Right lobe of liver (tissue), 6 donors: ENCODE results near the gene CXCL6. TPM values are rescaled to one million over a fixed set of nuclear protein-coding genes. Genes with fewer than 3 reads are reported as not detected.

Experiments used
- ATAC-seq, 4 donors: fragments of 200-7000 bp; cut with Tn5 transposase; one replicate each; pipeline ENCODE4 v1.9.1; 2020; ENCODE audit warnings: mild to moderate bottlenecking in 4 of 4, moderate library complexity in 4 of 4
- DNase-seq, 3 donors: peaks; one replicate each; pipeline ENCODE4 v3.0.0-alpha.2; 2020
- H3K27ac ChIP-seq, 3 donors: fragments of 200-600 bp; one replicate each; pipeline ENCODE4 v1.8.0; 2022
- H3K27me3 ChIP-seq, 2 donors: fragments of 200-600 bp; one replicate each; pipeline ENCODE4 v1.8.0; 2022
- H3K36me3 ChIP-seq, 4 donors: fragments of 200-600 bp; sonication (generic) in 1 of 4; one replicate each; pipeline versions ENCODE4 v1.5.1 to v1.8.0; 2017 to 2022; ENCODE audit warnings: control low read depth in 1 of 4
- H3K4me1 ChIP-seq, 4 donors: fragments of 200-600 bp; sonication (generic) in 1 of 4; one replicate each; pipeline versions ENCODE4 v1.5.1 to v1.8.0; 2017 to 2022; ENCODE audit warnings: control low read depth in 1 of 4
- H3K4me3 ChIP-seq, 3 donors: fragments of 200-600 bp; one replicate each; pipeline ENCODE4 v1.8.0; 2022
- H3K9me3 ChIP-seq, 4 donors: fragments of 200-600 bp; sonication (generic) in 1 of 4; one replicate each; pipeline versions ENCODE4 v1.5.1 to v1.8.0; 2017 to 2022; ENCODE audit warnings: control low read depth in 1 of 4
- POLR2A ChIP-seq: fragments of 450-650 bp; IDR thresholded peaks from one replicate; pipeline ENCODE4 v1.6.1; 2017; ENCODE audit warnings: antibody characterized with exemption, mild to moderate bottlenecking
- WGBS: methylation state at CpG from one replicate; pipeline ENCODE4 v1.1.6; 2018; ENCODE audit warnings: low coverage, low lambda C conversion rate; ENCODE audit not compliant: insufficient coverage; ENCODE audit errors: missing lambda C conversion rate; 5-methylcytosine and 5-hydroxymethylcytosine counted together
- intact Hi-C, 2 donors: fragments of 100-400 bp; cut with DNase I; formaldehyde crosslinking; loops; one replicate each; pipeline versions ENCODE4 v1.11.2 to v1.14.1; 2022
- total RNA-seq, 6 experiments: library from RNA; depleted of rRNA in 2 of 6; stranded (reverse); fragments of >200 nt in 2 of 6; fragmentation: NEBNext Ultra II Directional in 3 of 6; extraction: Animal tissue kit (Norgen Biotek cat#: 25700) in 3 of 6; gene quantifications; one replicate each; pipeline versions ENCODE4 v1.1.0 to v1.2.4, GENCODE V29; 2016 to 2023
- TF ChIP-seq, protein P1 (sequence below), 4 donors: fragments of 200-600 bp in 3 of 4; fragments of 450-650 bp in 1 of 4; IDR thresholded peaks; one replicate each; pipeline versions ENCODE4 v1.5.1 to v1.8.0; 2016 to 2022; ENCODE audit warnings: antibody characterized with exemption in 4 of 4, mild to moderate bottlenecking in 2 of 4
- donor health status: DM: no; HTN: yes; CAD: no.
- donor health status: DM: no; HTN: no; CAD: no.
- donor health status: DM: no; HTN: no; CAD: no.
- donor health status: DM: no; HTN: yes; CAD: no.
- donor health status: DM: no; HTN: yes; CAD: no.

CXCL6 gene
- total RNA-seq, 6 experiments from 2014 or later: 0.68 to 22.7 (median 5.4) TPM

DNA sequence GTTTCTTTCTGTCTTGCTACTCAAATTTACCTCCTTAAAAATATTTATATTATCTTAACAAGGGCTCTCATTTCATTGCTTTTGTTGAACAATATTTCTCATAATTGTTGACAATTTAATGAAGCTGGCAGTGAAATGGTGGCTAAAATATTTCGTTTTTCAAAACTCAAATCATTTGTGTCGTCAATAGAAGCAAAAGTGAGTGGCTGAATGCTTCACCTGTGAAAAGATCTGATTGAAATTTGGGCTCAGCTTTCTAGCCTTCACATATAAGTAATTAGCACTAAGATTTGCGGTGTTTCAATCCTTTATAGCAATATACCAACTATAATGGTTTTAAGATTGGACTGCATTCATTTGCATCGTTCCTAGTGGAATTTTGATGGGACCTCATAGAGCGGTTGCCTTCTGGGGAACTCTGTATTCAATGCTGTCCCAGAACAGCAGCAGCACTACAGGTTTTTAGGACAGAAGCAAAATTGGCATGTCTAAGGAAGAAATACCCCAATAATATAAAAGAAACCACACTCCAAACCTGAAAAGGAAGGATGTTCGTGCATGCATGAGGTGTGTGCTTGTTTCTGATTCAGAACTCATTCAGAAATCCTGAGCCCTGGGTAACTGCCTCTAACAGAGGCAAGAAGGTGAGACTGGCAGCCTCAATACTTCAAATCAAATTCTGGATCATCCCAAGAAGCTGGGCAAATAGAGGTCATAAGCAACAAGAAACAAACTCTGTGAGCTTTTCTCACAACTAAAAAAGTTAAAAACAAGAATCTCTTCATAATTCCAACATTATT, 35.2 kb downstream of the CXCL6 start:
- ATAC-seq: no peak
- intact Hi-C loops: no loop called here
- WGBS: 65% methylated on average over 6 of the region's 6 CpGs
- Histone ChIP-seq H3K9me3 (no peaks in the 10 kb centered on the region), H3K27ac (no peak overlapping the region), H3K36me3 (no peaks in the 10 kb centered on the region), H3K27me3 (no peaks in the 10 kb centered on the region), H3K4me3 (no peak overlapping the region), H3K4me1 (peaks cover 0 to 6% (median 0%) of the 10 kb centered on the region in 4 donors)
- DNase-seq: no peak
- TF ChIP-seq, protein P1, sequence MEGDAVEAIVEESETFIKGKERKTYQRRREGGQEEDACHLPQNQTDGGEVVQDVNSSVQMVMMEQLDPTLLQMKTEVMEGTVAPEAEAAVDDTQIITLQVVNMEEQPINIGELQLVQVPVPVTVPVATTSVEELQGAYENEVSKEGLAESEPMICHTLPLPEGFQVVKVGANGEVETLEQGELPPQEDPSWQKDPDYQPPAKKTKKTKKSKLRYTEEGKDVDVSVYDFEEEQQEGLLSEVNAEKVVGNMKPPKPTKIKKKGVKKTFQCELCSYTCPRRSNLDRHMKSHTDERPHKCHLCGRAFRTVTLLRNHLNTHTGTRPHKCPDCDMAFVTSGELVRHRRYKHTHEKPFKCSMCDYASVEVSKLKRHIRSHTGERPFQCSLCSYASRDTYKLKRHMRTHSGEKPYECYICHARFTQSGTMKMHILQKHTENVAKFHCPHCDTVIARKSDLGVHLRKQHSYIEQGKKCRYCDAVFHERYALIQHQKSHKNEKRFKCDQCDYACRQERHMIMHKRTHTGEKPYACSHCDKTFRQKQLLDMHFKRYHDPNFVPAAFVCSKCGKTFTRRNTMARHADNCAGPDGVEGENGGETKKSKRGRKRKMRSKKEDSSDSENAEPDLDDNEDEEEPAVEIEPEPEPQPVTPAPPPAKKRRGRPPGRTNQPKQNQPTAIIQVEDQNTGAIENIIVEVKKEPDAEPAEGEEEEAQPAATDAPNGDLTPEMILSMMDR (IDR thresholded peaks at IDR 0.05): no peak
- TF ChIP-seq POLR2A: no peak

- TF ChIP-seq, protein P1 (IDR thresholded peaks at IDR 0.05): no peak
- no peak for TF ChIP-seq POLR2A
- DNase-seq (no peak), ATAC-seq (peak; percentile 28 to 48 (median 36))
- no peaks in the 10 kb centered on the region for H3K9me3 ChIP-seq
- no peak overlapping the region for H3K4me3 ChIP-seq
- peaks cover 0 to 6% (median 0%) of the 10 kb centered on the region in 4 donors for H3K4me1 ChIP-seq
- no peaks in the 10 kb centered on the region for H3K27me3 ChIP-seq
- H3K36me3 ChIP-seq: no peaks in the 10 kb centered on the region
- 46% methylated on average over 2 of the region's 2 CpGs for WGBS
- H3K27ac ChIP-seq: no peak overlapping the region
- intact Hi-C loops: no loop called here
These were observed 36.0 kb downstream of the CXCL6 start for GRCh38 chr4:73872316-73873108.

DNA sequence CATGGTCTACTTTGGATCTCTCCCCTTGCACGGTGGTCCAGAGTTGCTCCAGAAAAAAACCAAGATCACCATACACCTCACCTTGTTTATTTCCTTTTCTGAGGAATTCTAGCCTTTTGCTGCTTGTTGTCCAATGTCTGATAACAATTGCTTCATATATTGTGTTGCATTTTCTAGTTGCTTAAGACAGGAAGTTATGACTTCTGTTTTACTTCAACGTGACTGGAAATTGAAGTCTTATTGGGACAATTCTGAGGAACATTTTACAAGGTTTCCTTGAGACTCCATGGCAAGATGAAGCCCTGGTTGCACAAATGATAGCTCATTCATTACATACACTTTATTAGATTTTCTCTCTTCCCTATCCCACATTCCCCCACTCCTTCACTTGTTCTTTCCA, 37.9 kb downstream of the CXCL6 start:
- DNase-seq: no peak
- H3K4me1 ChIP-seq: peaks cover 0 to 4% (median 0%) of the 10 kb centered on the region in 4 donors
- no peaks in the 10 kb centered on the region for H3K27me3 ChIP-seq
- no peaks in the 10 kb centered on the region for H3K9me3 ChIP-seq
- intact Hi-C loops: no loop called here
- no peak for ATAC-seq
- no peak for TF ChIP-seq POLR2A
- TF ChIP-seq, protein P1 (IDR thresholded peaks at IDR 0.05): no peak
- H3K27ac ChIP-seq: no peak overlapping the region
- H3K4me3 ChIP-seq: no peak overlapping the region
- H3K36me3 ChIP-seq: no peaks in the 10 kb centered on the region
- WGBS: 48% methylated on average over 2 of the region's 2 CpGs

- no peaks in the 10 kb centered on the region for H3K4me1 ChIP-seq
- no peak for TF ChIP-seq POLR2A
- TF ChIP-seq, protein P1 (IDR thresholded peaks at IDR 0.05): no peak
- DNase-seq: no peak
- no peaks in the 10 kb centered on the region for H3K9me3 ChIP-seq
- no peak for ATAC-seq
- H3K36me3 ChIP-seq: no peaks in the 10 kb centered on the region
- no peak overlapping the region for H3K4me3 ChIP-seq
- H3K27me3 ChIP-seq: no peaks in the 10 kb centered on the region
- 92% methylated on average over 1 of the region's 1 CpG for WGBS
- intact Hi-C loops: no loop called here
- no peak overlapping the region for H3K27ac ChIP-seq
These were observed 38.9 kb downstream of the CXCL6 start for GRCh38 chr4:73875401-73875800.
